SU-DHL-6 (cell line): Measurements from ENCODE around the gene HCFC1R1.

Experiments used
- EZH2phosphoT487 ChIP-seq: fragments of 200-600 bp; sonication (generic), shearing (Covaris generic); conservative IDR thresholded peaks from 2 replicates; pipeline ENCODE4 v1.6.1; 2018; ENCODE audit warnings: mild to moderate bottlenecking, antibody characterized with exemption, low read length, moderate library complexity, mixed read lengths
- TF ChIP-seq, protein P1 (sequence below): fragments of 200-600 bp; sonication (generic); IDR thresholded peaks from one replicate; pipeline ENCODE4 v1.5.1; 2017; ENCODE audit warnings: antibody characterized with exemption, mild to moderate bottlenecking, low read length, moderate library complexity; ENCODE audit not compliant: insufficient read depth, poor library complexity, severe bottlenecking

DNA sequence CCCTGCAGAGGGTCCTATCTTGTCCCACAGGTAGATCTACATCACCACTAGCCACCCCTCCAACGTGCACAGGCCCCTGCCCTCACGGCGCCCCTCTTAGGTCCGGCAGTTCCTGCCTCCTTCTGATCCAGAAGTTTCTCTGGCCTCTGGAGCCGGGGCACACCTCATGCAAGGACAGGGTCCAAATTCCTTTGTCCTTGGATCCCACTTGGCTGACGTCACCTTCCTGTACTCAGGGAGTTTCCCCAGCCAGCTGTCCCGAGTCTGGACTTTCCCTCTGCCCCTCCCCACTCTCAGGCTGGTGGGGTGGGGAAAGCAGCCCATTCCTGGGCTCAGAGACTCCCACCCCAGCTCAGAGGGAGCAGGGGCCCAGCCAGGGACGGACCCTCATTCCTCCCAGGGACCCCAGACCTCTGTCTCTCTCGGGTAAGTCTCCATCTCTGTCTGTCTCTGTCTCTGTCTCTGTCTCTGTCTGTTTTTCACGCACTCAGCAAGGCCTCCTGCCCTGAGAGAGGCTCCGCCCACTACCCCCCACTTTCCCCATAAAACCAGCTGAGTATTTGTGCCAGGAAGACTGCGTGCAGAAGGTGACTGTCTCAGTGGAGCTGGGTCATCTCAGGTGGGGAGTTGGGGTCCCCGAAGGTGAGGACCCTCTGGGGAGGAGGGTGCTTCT lies 41.5 kb upstream of the HCFC1R1 start, which contains the start of gene IL32:
- TF ChIP-seq, protein P1, sequence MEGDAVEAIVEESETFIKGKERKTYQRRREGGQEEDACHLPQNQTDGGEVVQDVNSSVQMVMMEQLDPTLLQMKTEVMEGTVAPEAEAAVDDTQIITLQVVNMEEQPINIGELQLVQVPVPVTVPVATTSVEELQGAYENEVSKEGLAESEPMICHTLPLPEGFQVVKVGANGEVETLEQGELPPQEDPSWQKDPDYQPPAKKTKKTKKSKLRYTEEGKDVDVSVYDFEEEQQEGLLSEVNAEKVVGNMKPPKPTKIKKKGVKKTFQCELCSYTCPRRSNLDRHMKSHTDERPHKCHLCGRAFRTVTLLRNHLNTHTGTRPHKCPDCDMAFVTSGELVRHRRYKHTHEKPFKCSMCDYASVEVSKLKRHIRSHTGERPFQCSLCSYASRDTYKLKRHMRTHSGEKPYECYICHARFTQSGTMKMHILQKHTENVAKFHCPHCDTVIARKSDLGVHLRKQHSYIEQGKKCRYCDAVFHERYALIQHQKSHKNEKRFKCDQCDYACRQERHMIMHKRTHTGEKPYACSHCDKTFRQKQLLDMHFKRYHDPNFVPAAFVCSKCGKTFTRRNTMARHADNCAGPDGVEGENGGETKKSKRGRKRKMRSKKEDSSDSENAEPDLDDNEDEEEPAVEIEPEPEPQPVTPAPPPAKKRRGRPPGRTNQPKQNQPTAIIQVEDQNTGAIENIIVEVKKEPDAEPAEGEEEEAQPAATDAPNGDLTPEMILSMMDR = no peak
- TF ChIP-seq EZH2phosphoT487 = no peak
